ENCODE measurements around the gene PDGFRB. TPM values are rescaled to one million over a fixed set of nuclear protein-coding genes. Genes with fewer than 3 reads are reported as not detected.

Gene PDGFRB
- total and polyA plus RNA-seq, 4 donors, result 5.2 to 13.1 (median 8.3) TPM

DNA sequence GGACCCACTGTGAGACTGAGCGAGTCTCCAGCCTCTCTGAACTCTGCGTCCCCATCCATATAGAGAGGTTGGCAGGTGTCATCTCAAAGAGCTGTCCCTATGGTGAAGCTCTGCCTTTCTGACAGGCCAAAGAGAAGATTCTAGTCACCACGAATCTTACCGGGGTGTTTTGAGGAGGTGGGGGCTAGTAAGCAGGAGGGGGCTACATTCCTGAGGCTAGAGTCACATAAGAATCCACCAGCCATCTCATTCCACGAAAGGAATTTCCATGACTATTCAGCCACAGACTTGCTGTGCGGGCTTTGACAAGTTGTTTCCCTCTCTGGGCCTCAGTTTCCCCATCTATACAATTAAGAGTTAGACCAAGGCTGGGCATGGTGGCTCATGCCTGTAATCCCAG, 16.3 kb downstream of the PDGFRB start:
- peak overlapping the region in 1 of 3 donors; percentile 4 for H3K4me3 ChIP-seq (ENCODE audit: low read depth in 1 of 3, low read length in 3 of 3)
- H3K36me3 ChIP-seq (ENCODE audit: control insufficient read depth in 4 of 4, insufficient read depth in 3 of 4, low read depth in 1 of 4, low read length in 3 of 4), result no peaks in the 10 kb centered on the region
- DNase-seq (ENCODE audit: low spot score), result no peak
- WGBS, result 75% methylated on average over 6 of the region's 6 CpGs
- H3K9ac ChIP-seq (ENCODE audit: low read depth in 1 of 2, low read length in 2 of 2), result no peak overlapping the region
- H3K27ac ChIP-seq (ENCODE audit: low read depth in 1 of 2, low read length in 2 of 2), result peak overlapping the region; percentile 87 to 94
- no peaks in the 10 kb centered on the region for H3K27me3 ChIP-seq (ENCODE audit: control insufficient read depth in 4 of 4, insufficient read depth in 4 of 4, low read length in 3 of 4)
- peaks cover 30 to 69% (median 52%) of the 10 kb centered on the region in 4 donors for H3K4me1 ChIP-seq (ENCODE audit: control insufficient read depth in 4 of 4, insufficient read depth in 4 of 4, low read length in 3 of 4)
- no peaks in the 10 kb centered on the region for H3K9me3 ChIP-seq (ENCODE audit: control insufficient read depth in 4 of 4, low read length in 3 of 4)
- TF ChIP-seq FOXA1 (IDR thresholded peaks at IDR 0.05) (no peak), YY1 (IDR thresholded peaks at IDR 0.05) (no peak), NR2F2 (IDR thresholded peaks at IDR 0.05) (no peak), JUND (IDR thresholded peaks at IDR 0.05) (no peak), RXRA (IDR thresholded peaks at IDR 0.05) (no peak), GABPA (IDR thresholded peaks at IDR 0.05 in 1 of 2, conservative IDR thresholded peaks at IDR 0.05 in 1 of 2) (no peak), HNF4G (IDR thresholded peaks at IDR 0.05) (no peak)
- TF ChIP-seq, protein P1, sequence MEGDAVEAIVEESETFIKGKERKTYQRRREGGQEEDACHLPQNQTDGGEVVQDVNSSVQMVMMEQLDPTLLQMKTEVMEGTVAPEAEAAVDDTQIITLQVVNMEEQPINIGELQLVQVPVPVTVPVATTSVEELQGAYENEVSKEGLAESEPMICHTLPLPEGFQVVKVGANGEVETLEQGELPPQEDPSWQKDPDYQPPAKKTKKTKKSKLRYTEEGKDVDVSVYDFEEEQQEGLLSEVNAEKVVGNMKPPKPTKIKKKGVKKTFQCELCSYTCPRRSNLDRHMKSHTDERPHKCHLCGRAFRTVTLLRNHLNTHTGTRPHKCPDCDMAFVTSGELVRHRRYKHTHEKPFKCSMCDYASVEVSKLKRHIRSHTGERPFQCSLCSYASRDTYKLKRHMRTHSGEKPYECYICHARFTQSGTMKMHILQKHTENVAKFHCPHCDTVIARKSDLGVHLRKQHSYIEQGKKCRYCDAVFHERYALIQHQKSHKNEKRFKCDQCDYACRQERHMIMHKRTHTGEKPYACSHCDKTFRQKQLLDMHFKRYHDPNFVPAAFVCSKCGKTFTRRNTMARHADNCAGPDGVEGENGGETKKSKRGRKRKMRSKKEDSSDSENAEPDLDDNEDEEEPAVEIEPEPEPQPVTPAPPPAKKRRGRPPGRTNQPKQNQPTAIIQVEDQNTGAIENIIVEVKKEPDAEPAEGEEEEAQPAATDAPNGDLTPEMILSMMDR (IDR thresholded peaks at IDR 0.05; ENCODE audit: low read depth, low read length, missing input control), result no peak
- TF ChIP-seq, protein P2, sequence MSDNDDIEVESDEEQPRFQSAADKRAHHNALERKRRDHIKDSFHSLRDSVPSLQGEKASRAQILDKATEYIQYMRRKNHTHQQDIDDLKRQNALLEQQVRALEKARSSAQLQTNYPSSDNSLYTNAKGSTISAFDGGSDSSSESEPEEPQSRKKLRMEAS (IDR thresholded peaks at IDR 0.05), result no peak

DNA sequence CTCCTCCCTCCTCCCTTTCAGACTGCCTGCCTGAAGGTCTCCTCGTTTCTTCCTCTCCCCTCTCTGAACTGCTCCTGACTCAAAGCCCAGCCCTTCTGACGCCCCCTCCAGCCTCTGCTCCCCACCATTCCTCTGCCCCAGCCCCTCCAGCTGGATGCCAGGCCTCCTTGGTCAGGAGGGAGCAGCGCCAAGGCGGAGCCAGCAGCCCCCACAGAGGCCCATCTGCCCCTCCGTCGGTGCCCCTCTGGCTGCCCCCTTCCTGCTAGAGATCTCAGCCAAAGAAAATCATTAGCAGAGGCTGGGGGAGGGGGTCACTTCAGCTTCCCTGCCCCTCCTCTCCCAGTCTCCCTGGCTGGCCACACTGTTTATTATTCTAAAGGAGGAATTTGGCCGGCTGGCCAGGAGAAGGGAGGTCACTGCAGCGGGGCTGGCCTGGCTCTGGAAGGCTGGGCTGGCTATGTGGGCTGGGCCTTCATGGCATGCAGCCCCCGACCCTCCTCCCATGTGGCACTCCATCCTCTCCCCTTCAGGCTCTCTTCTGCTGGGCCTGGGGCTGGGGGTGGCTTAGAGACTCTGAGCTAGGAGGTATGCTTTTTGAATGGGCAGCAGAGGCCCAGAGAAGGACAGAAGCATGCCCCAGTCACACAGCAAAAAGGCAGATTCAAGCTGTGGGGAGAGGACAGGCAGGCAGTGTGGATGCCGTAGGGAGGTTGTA, 16.9 kb downstream of the PDGFRB start:
- H3K4me1 ChIP-seq (ENCODE audit: control insufficient read depth in 4 of 4, insufficient read depth in 4 of 4, low read length in 3 of 4), result peaks cover 30 to 67% (median 52%) of the 10 kb centered on the region in 4 donors
- H3K4me3 ChIP-seq (ENCODE audit: low read depth in 1 of 3, low read length in 3 of 3), result peak overlapping the region in 1 of 3 donors; percentile 4
- peak overlapping the region; percentile 43 to 46 for H3K9ac ChIP-seq (ENCODE audit: low read depth in 1 of 2, low read length in 2 of 2)
- peak overlapping the region; percentile 87 to 94 for H3K27ac ChIP-seq (ENCODE audit: low read depth in 1 of 2, low read length in 2 of 2)
- H3K9me3 ChIP-seq (ENCODE audit: control insufficient read depth in 4 of 4, low read length in 3 of 4), result no peaks in the 10 kb centered on the region
- peak; percentile 62 for DNase-seq (ENCODE audit: low spot score)
- TF ChIP-seq RXRA (IDR thresholded peaks at IDR 0.05) (peak; percentile 53 to 75), FOXA1 (IDR thresholded peaks at IDR 0.05) (no peak), EGR1 (IDR thresholded peaks at IDR 0.05; ENCODE audit: low read depth in 2 of 2) (no peak), HNF4G (IDR thresholded peaks at IDR 0.05) (no peak), YY1 (IDR thresholded peaks at IDR 0.05) (peak; percentile 24), SP1 (IDR thresholded peaks at IDR 0.05) (peak; percentile 64), HNF4A (conservative IDR thresholded peaks at IDR 0.05) (peak; percentile 36 to 67), RAD21 (IDR thresholded peaks at IDR 0.05) (no peak), JUND (IDR thresholded peaks at IDR 0.05) (peak in 1 of 2 donors; percentile 33), FOXA2 (IDR thresholded peaks at IDR 0.05) (peak; percentile 52), NR2F2 (IDR thresholded peaks at IDR 0.05) (peak; percentile 63)
- TF ChIP-seq, protein P1 (IDR thresholded peaks at IDR 0.05; ENCODE audit: low read depth, low read length, missing input control), result no peak
- TF ChIP-seq, protein P3, sequence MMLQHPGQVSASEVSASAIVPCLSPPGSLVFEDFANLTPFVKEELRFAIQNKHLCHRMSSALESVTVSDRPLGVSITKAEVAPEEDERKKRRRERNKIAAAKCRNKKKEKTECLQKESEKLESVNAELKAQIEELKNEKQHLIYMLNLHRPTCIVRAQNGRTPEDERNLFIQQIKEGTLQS (IDR thresholded peaks at IDR 0.05), result no peak
- TF ChIP-seq, protein P4, sequence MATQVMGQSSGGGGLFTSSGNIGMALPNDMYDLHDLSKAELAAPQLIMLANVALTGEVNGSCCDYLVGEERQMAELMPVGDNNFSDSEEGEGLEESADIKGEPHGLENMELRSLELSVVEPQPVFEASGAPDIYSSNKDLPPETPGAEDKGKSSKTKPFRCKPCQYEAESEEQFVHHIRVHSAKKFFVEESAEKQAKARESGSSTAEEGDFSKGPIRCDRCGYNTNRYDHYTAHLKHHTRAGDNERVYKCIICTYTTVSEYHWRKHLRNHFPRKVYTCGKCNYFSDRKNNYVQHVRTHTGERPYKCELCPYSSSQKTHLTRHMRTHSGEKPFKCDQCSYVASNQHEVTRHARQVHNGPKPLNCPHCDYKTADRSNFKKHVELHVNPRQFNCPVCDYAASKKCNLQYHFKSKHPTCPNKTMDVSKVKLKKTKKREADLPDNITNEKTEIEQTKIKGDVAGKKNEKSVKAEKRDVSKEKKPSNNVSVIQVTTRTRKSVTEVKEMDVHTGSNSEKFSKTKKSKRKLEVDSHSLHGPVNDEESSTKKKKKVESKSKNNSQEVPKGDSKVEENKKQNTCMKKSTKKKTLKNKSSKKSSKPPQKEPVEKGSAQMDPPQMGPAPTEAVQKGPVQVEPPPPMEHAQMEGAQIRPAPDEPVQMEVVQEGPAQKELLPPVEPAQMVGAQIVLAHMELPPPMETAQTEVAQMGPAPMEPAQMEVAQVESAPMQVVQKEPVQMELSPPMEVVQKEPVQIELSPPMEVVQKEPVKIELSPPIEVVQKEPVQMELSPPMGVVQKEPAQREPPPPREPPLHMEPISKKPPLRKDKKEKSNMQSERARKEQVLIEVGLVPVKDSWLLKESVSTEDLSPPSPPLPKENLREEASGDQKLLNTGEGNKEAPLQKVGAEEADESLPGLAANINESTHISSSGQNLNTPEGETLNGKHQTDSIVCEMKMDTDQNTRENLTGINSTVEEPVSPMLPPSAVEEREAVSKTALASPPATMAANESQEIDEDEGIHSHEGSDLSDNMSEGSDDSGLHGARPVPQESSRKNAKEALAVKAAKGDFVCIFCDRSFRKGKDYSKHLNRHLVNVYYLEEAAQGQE (IDR thresholded peaks at IDR 0.05), result peak; percentile 66
- TF ChIP-seq, protein P2 (IDR thresholded peaks at IDR 0.05), result no peak
- H3K27me3 ChIP-seq (ENCODE audit: control insufficient read depth in 4 of 4, insufficient read depth in 4 of 4, low read length in 3 of 4), result no peaks in the 10 kb centered on the region
- WGBS, result 29% methylated on average over 10 of the region's 10 CpGs
- H3K36me3 ChIP-seq (ENCODE audit: control insufficient read depth in 4 of 4, insufficient read depth in 3 of 4, low read depth in 1 of 4, low read length in 3 of 4), result no peaks in the 10 kb centered on the region
